Type B pancreatic cell (in vitro differentiated cells): ENCODE results near the gene KRTAP9-4. TPM values are rescaled to one million over a fixed set of nuclear protein-coding genes. Genes with fewer than 3 reads are reported as not detected.

ENCODE experiments used
- DNase-seq: peaks from one replicate; pipeline ENCODE4 v3.0.0; 2021; ENCODE audit warnings: mixed read lengths; ENCODE audit not compliant: unreplicated experiment; ENCODE audit errors: extremely low spot score
- H3K27ac Mint-ChIP-seq: 2 replicates; pipeline ENCODE4 v1.8.0; 2021; ENCODE audit warnings: mild to moderate bottlenecking, mixed read lengths
- H3K27me3 Mint-ChIP-seq: 2 replicates; pipeline ENCODE4 v1.8.0; 2021; ENCODE audit warnings: mixed read lengths
- H3K36me3 Mint-ChIP-seq: 2 replicates; pipeline ENCODE4 v1.8.0; 2021; ENCODE audit warnings: mixed read lengths
- H3K4me1 Mint-ChIP-seq: one replicate; pipeline ENCODE4 v1.8.0; 2021; ENCODE audit warnings: mixed read lengths; ENCODE audit not compliant: unreplicated experiment
- H3K4me3 Mint-ChIP-seq: 2 replicates; pipeline ENCODE4 v1.8.0; 2021; ENCODE audit warnings: mild to moderate bottlenecking, mixed read lengths
- H3K9me3 Mint-ChIP-seq: 2 replicates; pipeline ENCODE4 v1.8.0; 2021; ENCODE audit warnings: mixed read lengths
- total RNA-seq: library from RNA; stranded (reverse); gene quantifications from 2 replicates; pipeline ENCODE4 v1.2.1, GENCODE V29; 2021; ENCODE audit warnings: low replicate concordance
- TF ChIP-seq, protein P1 (sequence below): fragments of 200-600 bp; sonication (generic); conservative IDR thresholded peaks from 2 replicates; pipeline ENCODE4 v1.5.0; 2021; ENCODE audit warnings: antibody characterized with exemption, mild to moderate bottlenecking

KRTAP9-4 gene
- total RNA-seq, 1 donor from 2014 or later: not detected

GRCh38 chr17:41298458-41299135, 49.1 kb downstream of the KRTAP9-4 start:
- Mint-ChIP-seq H3K27ac (no peak overlapping the region), H3K4me3 (no peak overlapping the region), H3K9me3 (no peaks in the 10 kb centered on the region), H3K27me3 (no peaks in the 10 kb centered on the region), H3K4me1 (no peaks in the 10 kb centered on the region), H3K36me3 (peaks cover 4% of the 10 kb centered on the region)
- DNase-seq: no peak
- TF ChIP-seq, protein P1, sequence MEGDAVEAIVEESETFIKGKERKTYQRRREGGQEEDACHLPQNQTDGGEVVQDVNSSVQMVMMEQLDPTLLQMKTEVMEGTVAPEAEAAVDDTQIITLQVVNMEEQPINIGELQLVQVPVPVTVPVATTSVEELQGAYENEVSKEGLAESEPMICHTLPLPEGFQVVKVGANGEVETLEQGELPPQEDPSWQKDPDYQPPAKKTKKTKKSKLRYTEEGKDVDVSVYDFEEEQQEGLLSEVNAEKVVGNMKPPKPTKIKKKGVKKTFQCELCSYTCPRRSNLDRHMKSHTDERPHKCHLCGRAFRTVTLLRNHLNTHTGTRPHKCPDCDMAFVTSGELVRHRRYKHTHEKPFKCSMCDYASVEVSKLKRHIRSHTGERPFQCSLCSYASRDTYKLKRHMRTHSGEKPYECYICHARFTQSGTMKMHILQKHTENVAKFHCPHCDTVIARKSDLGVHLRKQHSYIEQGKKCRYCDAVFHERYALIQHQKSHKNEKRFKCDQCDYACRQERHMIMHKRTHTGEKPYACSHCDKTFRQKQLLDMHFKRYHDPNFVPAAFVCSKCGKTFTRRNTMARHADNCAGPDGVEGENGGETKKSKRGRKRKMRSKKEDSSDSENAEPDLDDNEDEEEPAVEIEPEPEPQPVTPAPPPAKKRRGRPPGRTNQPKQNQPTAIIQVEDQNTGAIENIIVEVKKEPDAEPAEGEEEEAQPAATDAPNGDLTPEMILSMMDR: no peak

Other genes starting within 250 kb of the KRTAP9-4 start
- gene KRTAP3-2, start 249.8 kb upstream of the KRTAP9-4 start, total RNA-seq: not detected in 2 replicates
- gene KRTAP3-1, start 240.6 kb upstream of the KRTAP9-4 start, total RNA-seq: 1.7 TPM in 1 of 2 replicates, not detected in the other
- gene KRTAP1-5, start 222.5 kb upstream of the KRTAP9-4 start, total RNA-seq: not detected in 2 replicates
- not detected in 2 replicates for gene KRTAP1-4, start 219.5 kb upstream of the KRTAP9-4 start, total RNA-seq
- gene KRTAP1-3, start 214.8 kb upstream of the KRTAP9-4 start, total RNA-seq: not detected in 2 replicates
- gene KRTAP1-1, start 208.2 kb upstream of the KRTAP9-4 start, total RNA-seq: not detected in 2 replicates
- not detected in 2 replicates for gene KRTAP2-1, start 202.4 kb upstream of the KRTAP9-4 start, total RNA-seq
- gene KRTAP2-2, start 194.5 kb upstream of the KRTAP9-4 start, total RNA-seq: not detected in 2 replicates
- gene KRTAP2-3, start 189.6 kb upstream of the KRTAP9-4 start, total RNA-seq: 0.98 TPM in 1 of 2 replicates, not detected in the other
- not detected in 2 replicates for gene KRTAP2-4, start 183.8 kb upstream of the KRTAP9-4 start, total RNA-seq
- not detected in 2 replicates for gene KRTAP4-7, start 165.5 kb upstream of the KRTAP9-4 start, total RNA-seq
- not detected in 2 replicates for gene KRTAP4-8, start 151.5 kb upstream of the KRTAP9-4 start, total RNA-seq
- gene KRTAP4-16, start 147.5 kb upstream of the KRTAP9-4 start, total RNA-seq: not detected in 2 replicates
- gene KRTAP4-9, start 144.3 kb upstream of the KRTAP9-4 start, total RNA-seq: not detected in 2 replicates
- gene KRTAP4-11, start 131.3 kb upstream of the KRTAP9-4 start, total RNA-seq: not detected in 2 replicates
- gene KRTAP4-12, start 125.5 kb upstream of the KRTAP9-4 start, total RNA-seq: not detected in 2 replicates
- gene KRTAP4-6, start 109.1 kb upstream of the KRTAP9-4 start, total RNA-seq: not detected in 2 replicates
- not detected in 2 replicates for gene KRTAP4-5, start 99.9 kb upstream of the KRTAP9-4 start, total RNA-seq
- not detected in 2 replicates for gene KRTAP4-4, start 88.9 kb upstream of the KRTAP9-4 start, total RNA-seq
- gene KRTAP4-3, start 81.5 kb upstream of the KRTAP9-4 start, total RNA-seq: not detected in 2 replicates
- gene KRTAP4-2, start 71.5 kb upstream of the KRTAP9-4 start, total RNA-seq: not detected in 2 replicates
- not detected in 2 replicates for gene KRTAP4-1, start 64.8 kb upstream of the KRTAP9-4 start, total RNA-seq
- not detected in 2 replicates for gene KRTAP9-1, start 59.8 kb upstream of the KRTAP9-4 start, total RNA-seq
- not detected in 2 replicates for gene KRTAP9-2, start 23.0 kb upstream of the KRTAP9-4 start, total RNA-seq
- gene KRTAP9-3, start 17.2 kb upstream of the KRTAP9-4 start, total RNA-seq: not detected in 2 replicates
- not detected in 2 replicates for gene KRTAP9-8, start 11.7 kb upstream of the KRTAP9-4 start, total RNA-seq
- gene KRTAP9-9, start 5.7 kb downstream of the KRTAP9-4 start, total RNA-seq: not detected in 2 replicates
- gene KRTAP9-6, start 15.7 kb downstream of the KRTAP9-4 start, total RNA-seq: not detected in 2 replicates
- not detected in 2 replicates for gene KRTAP9-7, start 26.0 kb downstream of the KRTAP9-4 start, total RNA-seq
- gene KRTAP29-1, start 53.2 kb downstream of the KRTAP9-4 start, total RNA-seq: not detected in 2 replicates
- gene KRTAP16-1, start 59.6 kb downstream of the KRTAP9-4 start, total RNA-seq: not detected in 2 replicates
- gene KRTAP17-1, start 66.0 kb downstream of the KRTAP9-4 start, total RNA-seq: not detected in 2 replicates
- gene KRT33A, start 101.1 kb downstream of the KRTAP9-4 start, total RNA-seq: 0.24 and 1.9 TPM in 2 replicates
- not detected in 2 replicates for gene KRT33B, start 120.1 kb downstream of the KRTAP9-4 start, total RNA-seq
- gene KRT34, start 132.6 kb downstream of the KRTAP9-4 start, total RNA-seq: not detected in 2 replicates
- 0.79 TPM in 1 of 2 replicates, not detected in the other for gene KRT31, start 147.9 kb downstream of the KRTAP9-4 start, total RNA-seq
- not detected in 2 replicates for gene KRT37, start 174.9 kb downstream of the KRTAP9-4 start, total RNA-seq
- not detected in 2 replicates for gene KRT38, start 191.3 kb downstream of the KRTAP9-4 start, total RNA-seq
- 0.17 and 0.83 TPM in 2 replicates for gene KRT32, start 217.7 kb downstream of the KRTAP9-4 start, total RNA-seq
- gene KRT35, start 231.5 kb downstream of the KRTAP9-4 start, total RNA-seq: not detected in 2 replicates
- 0.17 and 0.83 TPM in 2 replicates for gene KRT36, start 240.2 kb downstream of the KRTAP9-4 start, total RNA-seq